ENCODE measurements around the gene LRRC4C. TPM values are rescaled to one million over a fixed set of nuclear protein-coding genes. Genes with fewer than 3 reads are reported as not detected.

LRRC4C gene
- total and polyA plus RNA-seq, 2 experiments from 2014 or later = 0.35 to 1.1 TPM

DNA sequence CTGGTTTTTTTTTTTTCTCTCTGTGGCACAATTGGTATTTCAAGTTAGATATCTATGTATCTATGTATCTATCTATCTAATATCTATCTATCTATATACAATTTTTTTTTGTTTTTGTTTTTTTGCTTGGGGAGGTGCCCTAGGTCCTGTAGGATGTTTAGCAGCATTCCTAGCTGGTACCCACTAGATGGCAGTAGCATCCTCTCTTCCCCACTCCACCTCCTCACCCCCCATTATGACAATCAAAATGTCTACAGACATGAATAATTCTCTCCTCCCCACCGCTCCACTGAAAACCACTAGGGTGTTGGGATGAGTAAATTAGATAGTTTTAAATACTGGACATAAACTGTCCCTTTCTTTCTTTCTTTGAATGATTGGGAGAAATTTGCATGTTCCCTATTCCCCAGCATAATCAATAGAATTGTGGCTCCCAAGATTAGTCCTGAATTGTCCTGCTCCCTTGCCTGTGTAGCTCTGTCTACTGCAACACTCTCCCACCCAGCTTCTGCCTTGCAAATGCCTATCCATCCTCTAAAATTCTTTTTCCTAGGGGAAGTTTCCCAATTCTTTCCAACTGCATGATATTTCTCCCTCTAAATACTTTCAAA is 1152.4 kb downstream of the LRRC4C start:
- ATAC-seq (peak; percentile 83), DNase-seq (ENCODE audit: low spot score) (peak; percentile 74)
- Histone ChIP-seq H3K79me2 (replicated peaks; ENCODE audit: insufficient read depth) (no peaks in the 10 kb centered on the region), H3K27ac (ENCODE audit: low read depth) (no peak overlapping the region), H4K20me1 (replicated peaks; ENCODE audit: insufficient read depth) (no peaks in the 10 kb centered on the region), H3K4me2 (no peak overlapping the region), H3K4me1 (ENCODE audit: insufficient read depth) (no peaks in the 10 kb centered on the region), H3K36me3 (ENCODE audit: insufficient read depth) (no peaks in the 10 kb centered on the region), H3K27me3 (ENCODE audit: insufficient read depth) (no peaks in the 10 kb centered on the region), H2AFZ (no peak overlapping the region), H3F3A (replicated peaks; ENCODE audit: low read depth) (no peaks in the 10 kb centered on the region), H3K4me3 (no peak overlapping the region), H3K9me2 (ENCODE audit: insufficient read depth) (no peaks in the 10 kb centered on the region)
- Mint-ChIP-seq H3K4me1 (peaks cover 5% of the 10 kb centered on the region; the same call in 2 of the 3 replicates), H3K27me3 (ENCODE audit: insufficient read depth, low read depth, poor library complexity) (peaks cover 1% of the 10 kb centered on the region), H3K27ac (no peak overlapping the region), H3K36me3 (ENCODE audit: low read depth) (no peaks in the 10 kb centered on the region), H3K4me3 (no peak overlapping the region), H3K9me3 (no peaks in the 10 kb centered on the region)
- no peak for TF ChIP-seq EZH2phosphoT487 (IDR thresholded peaks at IDR 0.05; ENCODE audit: unreplicated experiment)
- TF ChIP-seq, protein P1, sequence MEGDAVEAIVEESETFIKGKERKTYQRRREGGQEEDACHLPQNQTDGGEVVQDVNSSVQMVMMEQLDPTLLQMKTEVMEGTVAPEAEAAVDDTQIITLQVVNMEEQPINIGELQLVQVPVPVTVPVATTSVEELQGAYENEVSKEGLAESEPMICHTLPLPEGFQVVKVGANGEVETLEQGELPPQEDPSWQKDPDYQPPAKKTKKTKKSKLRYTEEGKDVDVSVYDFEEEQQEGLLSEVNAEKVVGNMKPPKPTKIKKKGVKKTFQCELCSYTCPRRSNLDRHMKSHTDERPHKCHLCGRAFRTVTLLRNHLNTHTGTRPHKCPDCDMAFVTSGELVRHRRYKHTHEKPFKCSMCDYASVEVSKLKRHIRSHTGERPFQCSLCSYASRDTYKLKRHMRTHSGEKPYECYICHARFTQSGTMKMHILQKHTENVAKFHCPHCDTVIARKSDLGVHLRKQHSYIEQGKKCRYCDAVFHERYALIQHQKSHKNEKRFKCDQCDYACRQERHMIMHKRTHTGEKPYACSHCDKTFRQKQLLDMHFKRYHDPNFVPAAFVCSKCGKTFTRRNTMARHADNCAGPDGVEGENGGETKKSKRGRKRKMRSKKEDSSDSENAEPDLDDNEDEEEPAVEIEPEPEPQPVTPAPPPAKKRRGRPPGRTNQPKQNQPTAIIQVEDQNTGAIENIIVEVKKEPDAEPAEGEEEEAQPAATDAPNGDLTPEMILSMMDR (conservative IDR thresholded peaks at IDR 0.05; ENCODE audit: low read depth in 2 of 2) = peak; percentile 67 to 81

DNA sequence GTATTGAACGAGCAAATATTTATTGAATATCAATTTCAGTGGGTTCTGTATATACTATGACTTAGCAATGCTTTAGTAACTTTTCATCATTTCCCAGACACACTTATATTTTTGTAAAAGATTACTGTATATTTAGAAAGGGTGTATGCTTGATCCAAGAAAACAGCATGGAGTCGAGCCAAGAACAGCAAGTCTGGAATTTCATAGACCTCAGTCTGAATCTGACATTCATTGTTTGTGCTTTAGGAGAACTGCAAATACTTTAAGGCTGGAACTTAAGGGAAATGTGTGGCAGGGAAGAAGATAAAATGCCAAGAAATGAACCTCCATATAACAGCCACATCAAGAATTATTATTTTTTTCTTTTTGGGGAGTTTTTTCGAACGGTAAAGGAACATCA is 1156.8 kb downstream of the LRRC4C start:
- Mint-ChIP-seq H3K27me3 (ENCODE audit: insufficient read depth, low read depth, poor library complexity) (peaks cover 1% of the 10 kb centered on the region), H3K9me3 (no peaks in the 10 kb centered on the region), H3K4me3 (no peak overlapping the region), H3K4me1 (peaks cover 5% of the 10 kb centered on the region; the same call in 2 of the 3 replicates), H3K27ac (no peak overlapping the region), H3K36me3 (ENCODE audit: low read depth) (no peaks in the 10 kb centered on the region)
- Histone ChIP-seq H3K27ac (ENCODE audit: low read depth) (no peak overlapping the region), H3F3A (replicated peaks; ENCODE audit: low read depth) (no peaks in the 10 kb centered on the region), H3K27me3 (ENCODE audit: insufficient read depth) (no peaks in the 10 kb centered on the region), H3K9me2 (ENCODE audit: insufficient read depth) (0 out of 2 replicates have a peak, but pooled peaks cover 6% of the 10 kb centered on the region), H3K4me3 (no peak overlapping the region), H3K79me2 (replicated peaks; ENCODE audit: insufficient read depth) (no peaks in the 10 kb centered on the region), H3K4me2 (no peak overlapping the region), H2AFZ (no peak overlapping the region), H4K20me1 (replicated peaks; ENCODE audit: insufficient read depth) (no peaks in the 10 kb centered on the region), H3K4me1 (ENCODE audit: insufficient read depth) (no peaks in the 10 kb centered on the region), H3K36me3 (ENCODE audit: insufficient read depth) (no peaks in the 10 kb centered on the region)
- no peak for ATAC-seq
- TF ChIP-seq, protein P2, sequence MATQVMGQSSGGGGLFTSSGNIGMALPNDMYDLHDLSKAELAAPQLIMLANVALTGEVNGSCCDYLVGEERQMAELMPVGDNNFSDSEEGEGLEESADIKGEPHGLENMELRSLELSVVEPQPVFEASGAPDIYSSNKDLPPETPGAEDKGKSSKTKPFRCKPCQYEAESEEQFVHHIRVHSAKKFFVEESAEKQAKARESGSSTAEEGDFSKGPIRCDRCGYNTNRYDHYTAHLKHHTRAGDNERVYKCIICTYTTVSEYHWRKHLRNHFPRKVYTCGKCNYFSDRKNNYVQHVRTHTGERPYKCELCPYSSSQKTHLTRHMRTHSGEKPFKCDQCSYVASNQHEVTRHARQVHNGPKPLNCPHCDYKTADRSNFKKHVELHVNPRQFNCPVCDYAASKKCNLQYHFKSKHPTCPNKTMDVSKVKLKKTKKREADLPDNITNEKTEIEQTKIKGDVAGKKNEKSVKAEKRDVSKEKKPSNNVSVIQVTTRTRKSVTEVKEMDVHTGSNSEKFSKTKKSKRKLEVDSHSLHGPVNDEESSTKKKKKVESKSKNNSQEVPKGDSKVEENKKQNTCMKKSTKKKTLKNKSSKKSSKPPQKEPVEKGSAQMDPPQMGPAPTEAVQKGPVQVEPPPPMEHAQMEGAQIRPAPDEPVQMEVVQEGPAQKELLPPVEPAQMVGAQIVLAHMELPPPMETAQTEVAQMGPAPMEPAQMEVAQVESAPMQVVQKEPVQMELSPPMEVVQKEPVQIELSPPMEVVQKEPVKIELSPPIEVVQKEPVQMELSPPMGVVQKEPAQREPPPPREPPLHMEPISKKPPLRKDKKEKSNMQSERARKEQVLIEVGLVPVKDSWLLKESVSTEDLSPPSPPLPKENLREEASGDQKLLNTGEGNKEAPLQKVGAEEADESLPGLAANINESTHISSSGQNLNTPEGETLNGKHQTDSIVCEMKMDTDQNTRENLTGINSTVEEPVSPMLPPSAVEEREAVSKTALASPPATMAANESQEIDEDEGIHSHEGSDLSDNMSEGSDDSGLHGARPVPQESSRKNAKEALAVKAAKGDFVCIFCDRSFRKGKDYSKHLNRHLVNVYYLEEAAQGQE (IDR thresholded peaks at IDR 0.05; ENCODE audit: unreplicated experiment) = no peak
- TF ChIP-seq CREB1 (CRISPR knock-in tag; IDR thresholded peaks at IDR 0.05; ENCODE audit: low read depth) (no peak), ZNF331 (CRISPR knock-in tag; IDR thresholded peaks at IDR 0.05; ENCODE audit: low read depth) (no peak), NANOG (IDR thresholded peaks at IDR 0.05; ENCODE audit: borderline replicate concordance) (no peak)
- no peak for DNase-seq (ENCODE audit: low spot score)

All from GM23338 (cell line).